ENCODE results near the gene HOXB5. TPM values are rescaled to one million over a fixed set of nuclear protein-coding genes. Genes with fewer than 3 reads are reported as not detected.

The HOXB5 gene
- total and polyA plus RNA-seq, 2 of the 4 experiments (the other 2 are of a cell fraction) = 0.54 to 18.0 TPM

DNA sequence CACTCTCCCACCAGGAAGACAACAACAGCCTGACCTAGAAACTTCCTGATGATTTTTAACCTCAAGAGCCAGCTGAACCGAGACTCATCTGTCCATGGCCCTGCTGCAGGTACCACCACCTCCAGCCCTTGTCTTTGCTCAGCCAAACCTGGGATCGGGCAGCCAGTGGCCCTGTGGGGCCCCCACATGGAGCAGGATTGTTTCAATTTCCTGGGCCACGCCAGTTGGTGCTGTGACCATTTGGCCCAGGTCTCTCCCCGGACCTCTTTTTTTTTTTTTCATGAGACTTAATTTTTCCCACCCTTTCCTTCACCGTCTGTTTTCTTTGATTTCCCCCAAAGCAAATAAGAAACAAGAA lies 40.4 kb downstream of the HOXB5 start:
- peak overlapping the region; percentile 96 for H3K14ac ChIP-seq (replicated peaks; ENCODE audit: low read depth, low read length)
- H4K8ac ChIP-seq (ENCODE audit: low read depth in 2 of 2, low read length in 2 of 2) = peak overlapping the region; percentile 85 to 89
- ChIA-PET CTCF (no interaction called here), POLR2A (ENCODE audit: unreplicated experiment) (interaction anchor here (1.3 kb wide), 1 partner anchor 35 kb away, joined by 4 read pairs; no protein-coding TSS in a partner anchor)
- peak overlapping the region; percentile 90 for H4K91ac ChIP-seq (ENCODE audit: insufficient read depth, low read depth, low read length)
- DNase-seq (no peak), ATAC-seq (ENCODE audit: low read depth) (no peak)
- peak overlapping the region; percentile 88 for H2BK120ac ChIP-seq (ENCODE audit: low read depth, low read length)
- H3K23ac ChIP-seq (ENCODE audit: low read depth, low read length) = peak overlapping the region; percentile 100
- peak overlapping the region; percentile 39 for H3K18ac ChIP-seq (ENCODE audit: low read depth, low read length)
- peak overlapping the region; percentile 63 for H4K5ac ChIP-seq (ENCODE audit: low read depth, low read length)
- peak overlapping the region; percentile 96 for H3K27ac ChIP-seq (ENCODE audit: insufficient read depth, low read length)
- intact Hi-C loops (cut with micrococcal nuclease) = no loop called here
- peaks cover 36% of the 10 kb centered on the region for H3K36me3 ChIP-seq (ENCODE audit: control insufficient read depth, insufficient read depth, low read length)
- 6% methylated on average over 3 of the region's 5 CpGs; no CpG with 5 or more reads in 1 of the 2 experiments for WGBS, 2 experiments (ENCODE audit: extremely low coverage in 2 of 2, insufficient read length in 1 of 2)
- peak overlapping the region; percentile 77 for H3K9ac ChIP-seq (ENCODE audit: low read depth, low read length)
- H2BK20ac ChIP-seq (ENCODE audit: low read depth, low read length) = peak overlapping the region; percentile 71
- 0 out of 2 replicates have a peak, but pooled peaks cover 4% of the 10 kb centered on the region for H4K20me1 ChIP-seq (ENCODE audit: insufficient read depth, low read length)
- no TSS peak for BruUV-seq (replicated peaks)
- dilution Hi-C loops (cut with HindIII; ENCODE audit: low sequenced_read_pairs, unreplicated experiment) = no loop called here
- no peaks in the 10 kb centered on the region; a peak in 2 of 4 replicates for H3K79me1 ChIP-seq (ENCODE audit: low read depth in 1 of 2, low read length in 2 of 2)
- peak overlapping the region; percentile 85 for H2AK9ac ChIP-seq (replicated peaks; ENCODE audit: low read depth, low read length, poor library complexity)
- peak overlapping the region; percentile 90; the same call in 2 of the 3 replicates for H2BK15ac ChIP-seq (ENCODE audit: low read depth, low read length)
- in situ Hi-C loops (cut with MboI; ENCODE audit: low sequenced_read_pairs) = no loop called here
- H2BK5ac ChIP-seq (ENCODE audit: low read depth, low read length, poor library complexity, severe bottlenecking) = peak overlapping the region; percentile 96
- no peaks in the 10 kb centered on the region for H3K9me3 ChIP-seq (ENCODE audit: control insufficient read depth, insufficient read depth, low read length)
- peak overlapping the region; percentile 67 for H3K4me2 ChIP-seq (ENCODE audit: low read depth, low read length)
- TF ChIP-seq, protein P1, sequence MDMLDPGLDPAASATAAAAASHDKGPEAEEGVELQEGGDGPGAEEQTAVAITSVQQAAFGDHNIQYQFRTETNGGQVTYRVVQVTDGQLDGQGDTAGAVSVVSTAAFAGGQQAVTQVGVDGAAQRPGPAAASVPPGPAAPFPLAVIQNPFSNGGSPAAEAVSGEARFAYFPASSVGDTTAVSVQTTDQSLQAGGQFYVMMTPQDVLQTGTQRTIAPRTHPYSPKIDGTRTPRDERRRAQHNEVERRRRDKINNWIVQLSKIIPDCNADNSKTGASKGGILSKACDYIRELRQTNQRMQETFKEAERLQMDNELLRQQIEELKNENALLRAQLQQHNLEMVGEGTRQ (IDR thresholded peaks at IDR 0.05; ENCODE audit: low read depth, low read length) = no peak
- TF ChIP-seq CHD1 (IDR thresholded peaks at IDR 0.05; ENCODE audit: low read depth, low read length) (no peak), POLR2A (IDR thresholded peaks at IDR 0.05; ENCODE audit: low read depth, low read length) (no peak), RCOR1 (IDR thresholded peaks at IDR 0.05; ENCODE audit: insufficient replicate concordance, low read length) (no peak), MXI1 (IDR thresholded peaks at IDR 0.05; ENCODE audit: borderline replicate concordance, low read depth, low read length) (no peak), FOS (IDR thresholded peaks at IDR 0.05; ENCODE audit: low read depth, low read length) (no peak)
- H2AK5ac ChIP-seq (ENCODE audit: low read depth, low read length) = peak overlapping the region; percentile 74
- H3K4ac ChIP-seq (ENCODE audit: low read depth, low read length) = peak overlapping the region; percentile 94
- H3K27me3 ChIP-seq (ENCODE audit: control insufficient read depth, insufficient read depth, low read length) = no peaks in the 10 kb centered on the region
- H3K9me1 ChIP-seq (ENCODE audit: insufficient read depth, low read length) = no peaks in the 10 kb centered on the region
- no peak overlapping the region for H2AFZ ChIP-seq (replicated peaks; ENCODE audit: low read length, poor library complexity)
- H3K4me1 ChIP-seq (ENCODE audit: control insufficient read depth, insufficient read depth, low read length) = peaks cover 47% of the 10 kb centered on the region
- H3K4me3 ChIP-seq (ENCODE audit: insufficient read depth, low read depth, low read length) = peak overlapping the region; percentile 14
- H3K56ac ChIP-seq (ENCODE audit: extremely low read depth, insufficient read depth, low read length) = peak overlapping the region; percentile 94
